Neural crest cell (in vitro differentiated cells): ENCODE measurements around the gene TYW3. TPM values are rescaled to one million over a fixed set of nuclear protein-coding genes. Genes with fewer than 3 reads are reported as not detected.

Experiments used
- DNase-seq: peaks from one replicate; pipeline ENCODE4 v3.0.0; 2021; ENCODE audit warnings: low read depth, mixed read lengths, low spot score
- H3K27ac Mint-ChIP-seq: one replicate; pipeline ENCODE4 v1.8.0; 2021; ENCODE audit warnings: mild to moderate bottlenecking, mixed read lengths; ENCODE audit not compliant: unreplicated experiment
- H3K27me3 Mint-ChIP-seq: 2 replicates; pipeline ENCODE4 v1.8.0; 2021; ENCODE audit warnings: low read depth, mild to moderate bottlenecking, mixed read lengths
- H3K36me3 Mint-ChIP-seq: 2 replicates; pipeline ENCODE4 v1.8.0; 2021; ENCODE audit warnings: low read depth, mild to moderate bottlenecking, mixed read lengths
- H3K4me1 Mint-ChIP-seq: 2 replicates; pipeline ENCODE4 v1.8.0; 2021; ENCODE audit warnings: mixed read lengths
- H3K4me3 Mint-ChIP-seq: one replicate; pipeline ENCODE4 v1.8.0; 2021; ENCODE audit warnings: mild to moderate bottlenecking, mixed read lengths
- H3K9me3 Mint-ChIP-seq: 2 replicates; pipeline ENCODE4 v1.8.0; 2021; ENCODE audit warnings: mixed read lengths
- total RNA-seq: library from RNA; stranded (reverse); gene quantifications from 2 replicates; pipeline ENCODE4 v1.2.1, GENCODE V29; 2021
- TF ChIP-seq, protein P1 (sequence below): fragments of 200-600 bp; sonication (generic); conservative IDR thresholded peaks from 2 replicates; pipeline ENCODE4 v1.5.0; 2021; ENCODE audit warnings: antibody characterized with exemption, mild to moderate bottlenecking

The TYW3 gene
- total RNA-seq, 1 donor from 2014 or later = 6.8 TPM

DNA sequence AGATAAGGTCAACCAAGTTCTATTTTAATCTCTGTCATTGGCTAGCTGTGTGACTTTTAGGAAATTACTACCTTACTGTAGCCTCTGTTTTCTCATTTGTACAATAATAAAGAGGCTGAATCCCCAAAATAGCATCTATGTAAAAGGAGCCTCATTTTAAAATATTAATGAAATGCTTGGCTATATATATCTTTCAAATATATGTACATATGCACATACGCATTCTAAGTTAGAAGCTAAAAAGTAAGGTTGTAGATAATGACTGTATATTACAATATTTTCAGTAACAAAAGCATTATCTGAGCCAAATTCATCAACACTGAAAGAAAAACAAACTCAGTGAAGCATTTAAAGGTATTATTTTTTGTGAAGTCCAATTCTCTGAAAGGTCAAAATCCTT is 44.6 kb downstream of the TYW3 start:
- no peak overlapping the region for H3K4me3 Mint-ChIP-seq
- no peak for DNase-seq
- H3K4me1 Mint-ChIP-seq = peaks cover 9% of the 10 kb centered on the region
- no peaks in the 10 kb centered on the region for H3K36me3 Mint-ChIP-seq
- H3K27ac Mint-ChIP-seq = no peak overlapping the region
- no peaks in the 10 kb centered on the region for H3K9me3 Mint-ChIP-seq
- TF ChIP-seq, protein P1, sequence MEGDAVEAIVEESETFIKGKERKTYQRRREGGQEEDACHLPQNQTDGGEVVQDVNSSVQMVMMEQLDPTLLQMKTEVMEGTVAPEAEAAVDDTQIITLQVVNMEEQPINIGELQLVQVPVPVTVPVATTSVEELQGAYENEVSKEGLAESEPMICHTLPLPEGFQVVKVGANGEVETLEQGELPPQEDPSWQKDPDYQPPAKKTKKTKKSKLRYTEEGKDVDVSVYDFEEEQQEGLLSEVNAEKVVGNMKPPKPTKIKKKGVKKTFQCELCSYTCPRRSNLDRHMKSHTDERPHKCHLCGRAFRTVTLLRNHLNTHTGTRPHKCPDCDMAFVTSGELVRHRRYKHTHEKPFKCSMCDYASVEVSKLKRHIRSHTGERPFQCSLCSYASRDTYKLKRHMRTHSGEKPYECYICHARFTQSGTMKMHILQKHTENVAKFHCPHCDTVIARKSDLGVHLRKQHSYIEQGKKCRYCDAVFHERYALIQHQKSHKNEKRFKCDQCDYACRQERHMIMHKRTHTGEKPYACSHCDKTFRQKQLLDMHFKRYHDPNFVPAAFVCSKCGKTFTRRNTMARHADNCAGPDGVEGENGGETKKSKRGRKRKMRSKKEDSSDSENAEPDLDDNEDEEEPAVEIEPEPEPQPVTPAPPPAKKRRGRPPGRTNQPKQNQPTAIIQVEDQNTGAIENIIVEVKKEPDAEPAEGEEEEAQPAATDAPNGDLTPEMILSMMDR = no peak
- H3K27me3 Mint-ChIP-seq = peaks cover 7% of the 10 kb centered on the region

DNA sequence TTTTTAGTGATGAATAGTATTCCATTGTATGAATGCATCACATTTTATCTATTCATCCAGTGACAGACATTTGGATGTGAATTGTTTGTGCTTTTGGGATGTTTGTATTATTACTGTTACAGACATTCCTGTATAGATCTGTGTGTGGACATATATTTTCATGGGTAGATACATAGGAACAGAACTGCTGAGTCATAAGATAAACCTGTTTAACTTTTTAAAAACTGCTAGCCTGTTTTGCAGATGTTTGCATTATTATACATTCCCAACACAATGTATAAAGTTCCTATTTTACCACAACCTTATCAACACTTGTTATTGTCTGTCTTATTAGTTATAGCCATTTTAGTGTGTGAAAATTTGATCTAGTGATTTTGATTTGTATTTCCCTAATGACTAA is 46.8 kb downstream of the TYW3 start:
- TF ChIP-seq, protein P1 = no peak
- no peak overlapping the region for H3K27ac Mint-ChIP-seq

DNA sequence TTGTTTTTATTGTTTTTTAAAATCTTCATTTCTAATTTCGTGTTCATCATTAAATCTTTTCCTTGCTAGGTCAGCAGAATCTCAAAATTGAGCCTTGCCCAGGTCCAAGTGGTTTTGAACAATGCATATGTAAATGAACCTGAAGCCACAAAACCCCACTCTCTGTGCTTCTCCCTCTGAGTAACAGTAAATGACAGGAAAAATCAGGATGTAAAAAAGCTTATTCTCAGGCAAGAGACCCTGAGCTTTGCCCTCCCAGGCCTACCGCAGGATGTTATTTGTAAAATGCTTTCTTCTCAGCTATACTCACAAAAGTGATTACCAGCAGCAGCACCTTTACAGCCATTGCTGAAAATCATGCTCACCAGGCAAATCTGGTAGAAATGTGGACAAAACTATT is 47.6 kb downstream of the TYW3 start:
- DNase-seq = no peak
- no peak overlapping the region for H3K27ac Mint-ChIP-seq

More for the DNA sequence above, 46.8 kb downstream of the TYW3 start:
- Mint-ChIP-seq H3K4me1 (peaks cover 9% of the 10 kb centered on the region), H3K27me3 (peaks cover 2% of the 10 kb centered on the region), H3K36me3 (no peaks in the 10 kb centered on the region), H3K4me3 (no peak overlapping the region), H3K9me3 (no peaks in the 10 kb centered on the region)
- DNase-seq = no peak

DNA sequence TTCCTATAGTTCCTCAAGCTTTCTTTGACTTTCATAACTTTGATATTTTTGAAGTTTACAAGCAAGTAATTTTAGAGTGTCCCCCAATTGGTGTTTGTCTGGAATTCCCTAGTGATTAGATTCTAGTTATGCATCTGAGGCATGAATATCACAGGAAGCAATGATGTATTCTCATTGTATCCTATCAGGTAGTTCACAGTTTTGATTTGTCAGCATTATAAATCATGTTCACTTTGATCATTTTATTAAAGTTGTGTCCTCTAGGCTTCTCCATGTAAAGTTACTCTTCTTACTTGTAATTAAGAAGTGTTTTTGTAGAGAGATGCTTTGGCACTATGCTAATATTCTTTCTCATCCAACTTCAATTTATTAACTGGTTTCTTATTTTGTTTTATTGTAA is 53.0 kb downstream of the TYW3 start:
- Mint-ChIP-seq H3K27me3 (peaks cover 5% of the 10 kb centered on the region), H3K27ac (no peak overlapping the region), H3K4me1 (peaks cover under 1% of the 10 kb centered on the region), H3K9me3 (peaks cover 2% of the 10 kb centered on the region), H3K4me3 (no peak overlapping the region), H3K36me3 (no peaks in the 10 kb centered on the region)
- no peak for DNase-seq
- TF ChIP-seq, protein P1 = no peak

More for the DNA sequence above, 47.6 kb downstream of the TYW3 start:
- peaks cover 9% of the 10 kb centered on the region for H3K4me1 Mint-ChIP-seq
- no peaks in the 10 kb centered on the region for H3K9me3 Mint-ChIP-seq
- H3K4me3 Mint-ChIP-seq = no peak overlapping the region
- H3K36me3 Mint-ChIP-seq = no peaks in the 10 kb centered on the region
- H3K27me3 Mint-ChIP-seq = peaks cover 3% of the 10 kb centered on the region
- TF ChIP-seq, protein P1 = no peak

DNA sequence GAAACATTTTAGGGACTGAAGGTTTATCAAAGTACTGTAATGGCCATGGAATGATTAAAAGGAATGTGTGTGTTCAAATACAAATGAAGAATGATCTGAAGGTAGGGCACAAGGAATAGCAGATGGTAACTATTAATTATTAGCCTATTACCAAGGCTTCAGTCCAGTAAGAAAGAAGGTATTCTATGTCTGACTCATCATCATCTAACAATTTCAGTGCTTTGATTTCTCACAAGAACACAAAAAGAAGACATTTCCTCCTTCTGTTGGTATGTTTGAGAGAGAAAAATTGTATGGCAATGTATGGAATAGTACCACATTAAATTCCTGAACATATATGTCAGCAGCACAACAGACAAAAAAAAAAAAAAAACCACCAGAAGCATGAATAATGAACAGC is 57.5 kb downstream of the TYW3 start:
- H3K27ac Mint-ChIP-seq = no peak overlapping the region
- H3K36me3 Mint-ChIP-seq = no peaks in the 10 kb centered on the region
- peaks cover 5% of the 10 kb centered on the region for H3K27me3 Mint-ChIP-seq
- peaks cover 6% of the 10 kb centered on the region for H3K4me1 Mint-ChIP-seq
- TF ChIP-seq, protein P1 = no peak
- no peak overlapping the region for H3K4me3 Mint-ChIP-seq
- no peak for DNase-seq
- peaks cover 2% of the 10 kb centered on the region for H3K9me3 Mint-ChIP-seq

DNA sequence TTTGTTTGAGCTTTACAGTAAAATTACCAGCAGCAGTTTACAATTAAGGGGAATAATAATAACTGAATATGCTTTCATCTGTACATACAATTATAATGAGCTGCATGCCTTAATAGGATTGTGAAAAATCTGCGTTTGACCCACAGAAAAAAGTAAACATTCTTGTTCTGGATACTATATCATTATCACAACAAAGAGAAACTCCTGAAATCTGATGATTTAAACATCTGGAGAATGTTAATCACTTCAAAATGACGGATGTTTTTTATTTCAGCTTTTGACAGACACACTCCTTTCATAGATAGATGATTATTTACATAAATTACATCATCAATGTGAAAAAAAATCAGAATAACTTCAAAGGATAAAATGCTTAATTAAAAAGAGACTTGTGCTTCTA is 58.5 kb downstream of the TYW3 start:
- H3K27ac Mint-ChIP-seq = no peak overlapping the region
- no peak for DNase-seq
- no peaks in the 10 kb centered on the region for H3K36me3 Mint-ChIP-seq
- H3K9me3 Mint-ChIP-seq = peaks cover 2% of the 10 kb centered on the region
- peaks cover 3% of the 10 kb centered on the region for H3K27me3 Mint-ChIP-seq
- TF ChIP-seq, protein P1 = no peak
- H3K4me1 Mint-ChIP-seq = peaks cover 6% of the 10 kb centered on the region
- H3K4me3 Mint-ChIP-seq = no peak overlapping the region
